Measurements from ENCODE around the gene C2orf80.

Gene C2orf80

GRCh38 chr2:208164951-208165755 lies 24.7 kb downstream of the C2orf80 start:
- TF ChIP-seq, protein P1, sequence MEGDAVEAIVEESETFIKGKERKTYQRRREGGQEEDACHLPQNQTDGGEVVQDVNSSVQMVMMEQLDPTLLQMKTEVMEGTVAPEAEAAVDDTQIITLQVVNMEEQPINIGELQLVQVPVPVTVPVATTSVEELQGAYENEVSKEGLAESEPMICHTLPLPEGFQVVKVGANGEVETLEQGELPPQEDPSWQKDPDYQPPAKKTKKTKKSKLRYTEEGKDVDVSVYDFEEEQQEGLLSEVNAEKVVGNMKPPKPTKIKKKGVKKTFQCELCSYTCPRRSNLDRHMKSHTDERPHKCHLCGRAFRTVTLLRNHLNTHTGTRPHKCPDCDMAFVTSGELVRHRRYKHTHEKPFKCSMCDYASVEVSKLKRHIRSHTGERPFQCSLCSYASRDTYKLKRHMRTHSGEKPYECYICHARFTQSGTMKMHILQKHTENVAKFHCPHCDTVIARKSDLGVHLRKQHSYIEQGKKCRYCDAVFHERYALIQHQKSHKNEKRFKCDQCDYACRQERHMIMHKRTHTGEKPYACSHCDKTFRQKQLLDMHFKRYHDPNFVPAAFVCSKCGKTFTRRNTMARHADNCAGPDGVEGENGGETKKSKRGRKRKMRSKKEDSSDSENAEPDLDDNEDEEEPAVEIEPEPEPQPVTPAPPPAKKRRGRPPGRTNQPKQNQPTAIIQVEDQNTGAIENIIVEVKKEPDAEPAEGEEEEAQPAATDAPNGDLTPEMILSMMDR (IDR thresholded peaks at IDR 0.05; ENCODE audit: low read depth, low read length, missing control alignments), result no peak
- no peak for DNase-seq (ENCODE audit: extremely low read depth, low read depth)
- H3K4me3 ChIP-seq (replicated peaks; ENCODE audit: low read depth, low read length), result no peak overlapping the region

GRCh38 chr2:208163489-208163888 lies 26.3 kb downstream of the C2orf80 start, which contains the start of gene CRYGA:
Gene CRYGA, minus strand, starts transcription at chr2:208163589. Its CDS starts 33 bp downstream, at chr2:208163556.
- TF ChIP-seq, protein P1 (IDR thresholded peaks at IDR 0.05; ENCODE audit: low read depth, low read length, missing control alignments), result no peak
- no peak within 1 kb of the TSS for H3K4me3 ChIP-seq (replicated peaks; ENCODE audit: low read depth, low read length)
- DNase-seq (ENCODE audit: extremely low read depth, low read depth), result no peak

- TF ChIP-seq, protein P1 (IDR thresholded peaks at IDR 0.05; ENCODE audit: low read depth, low read length, missing control alignments), result no peak
- H3K4me3 ChIP-seq (replicated peaks; ENCODE audit: low read depth, low read length), result no peak overlapping the region
- no peak for DNase-seq (ENCODE audit: extremely low read depth, low read depth)
Measured at GRCh38 chr2:208156439-208156838, 33.4 kb downstream of the C2orf80 start.

- TF ChIP-seq, protein P1 (IDR thresholded peaks at IDR 0.05; ENCODE audit: low read depth, low read length, missing control alignments), result no peak
- DNase-seq (ENCODE audit: extremely low read depth, low read depth), result no peak
- no peak overlapping the region for H3K4me3 ChIP-seq (replicated peaks; ENCODE audit: low read depth, low read length)
Measured at GRCh38 chr2:208153156-208153555, 36.7 kb downstream of the C2orf80 start.

DNA sequence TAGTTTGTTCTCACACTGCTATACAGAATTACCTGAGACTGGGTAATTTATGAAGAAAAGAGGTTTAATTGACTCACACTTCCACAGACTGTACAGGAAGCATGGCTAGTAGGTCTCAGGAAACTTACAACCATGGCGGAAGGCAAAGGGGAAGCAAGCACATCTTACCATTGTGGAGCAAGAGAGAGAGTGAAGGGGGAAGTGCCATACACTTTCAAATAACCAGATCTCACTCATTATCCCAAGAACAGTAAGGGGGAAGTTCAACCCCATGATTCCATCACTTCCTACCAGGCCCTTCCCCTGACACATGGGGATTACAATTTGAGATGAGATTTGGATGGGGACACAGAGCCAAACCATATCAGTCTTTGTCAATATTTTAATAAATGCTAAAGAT lies 38.9 kb downstream of the C2orf80 start:
- no peak overlapping the region for H3K4me3 ChIP-seq (replicated peaks; ENCODE audit: low read depth, low read length)
- TF ChIP-seq, protein P1 (IDR thresholded peaks at IDR 0.05; ENCODE audit: low read depth, low read length, missing control alignments), result no peak
- no peak for DNase-seq (ENCODE audit: extremely low read depth, low read depth)

DNA sequence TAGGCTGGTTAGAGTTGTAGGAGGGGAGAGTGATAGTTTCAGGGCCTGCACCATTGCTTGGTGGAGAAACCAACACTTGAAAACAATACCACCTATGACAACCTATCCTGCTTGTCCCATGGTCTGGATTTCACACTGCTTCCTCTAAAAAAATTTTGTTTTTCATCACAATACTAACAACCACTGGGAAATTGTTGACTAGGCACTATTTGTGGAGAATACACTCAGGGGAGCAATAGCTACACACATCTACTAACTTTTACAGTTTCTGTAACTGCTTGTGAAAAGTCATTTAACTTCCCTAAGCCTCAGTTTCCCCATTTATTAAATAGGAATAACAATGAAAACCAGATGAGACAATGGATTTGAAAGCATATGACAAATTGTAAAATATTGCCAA lies 39.7 kb downstream of the C2orf80 start:
- H3K4me3 ChIP-seq (replicated peaks; ENCODE audit: low read depth, low read length), result no peak overlapping the region
- TF ChIP-seq, protein P1 (IDR thresholded peaks at IDR 0.05; ENCODE audit: low read depth, low read length, missing control alignments), result no peak
- no peak for DNase-seq (ENCODE audit: extremely low read depth, low read depth)

Data from HFF-Myc (cell line).